OCI-LY7 (cell line): ENCODE results near the gene TTC39A. TPM values are rescaled to one million over a fixed set of nuclear protein-coding genes. Genes with fewer than 3 reads are reported as not detected.
"Not testable (repeated sequence)": the region's sequence is repeated elsewhere in the genome, so short reads cannot be mapped to it uniquely, and the experiment has no call there.

Experiments used
- BruUV-seq: library from RNA; stranded (reverse); fragments of 400-500 nt; replicated peaks from 2 replicates; lab custom pipeline; 2021; lab: Mats Ljungman, UMichigan
- CTCF ChIA-PET: fragments of 300-600 bp; sonication (Branson Sonifier 250); formaldehyde crosslinking; loops from one replicate; lab custom pipeline; 2022; ENCODE audit warnings: antibody characterized with exemption; ENCODE audit not compliant: unreplicated experiment; lab: Charles Lee
- POLR2A ChIA-PET: fragments of 300-600 bp; sonication (Branson Sonifier 250); formaldehyde crosslinking; loops from one replicate; lab custom pipeline; 2022; ENCODE audit warnings: antibody characterized with exemption; lab: Charles Lee
- DNase-seq: peaks from one replicate; pipeline ENCODE4 v3.0.0-alpha.2; 2015; ENCODE audit warnings: low spot score
- H2AFZ ChIP-seq: fragments of 200-600 bp; sonication (generic), shearing (Covaris generic); 2 replicates; pipeline ENCODE4 v1.6.1; 2014; ENCODE audit warnings: mild to moderate bottlenecking, antibody characterized with exemption, low read length, moderate library complexity
- H3K27ac ChIP-seq: fragments of 200-600 bp; sonication (generic); 2 replicates; pipeline ENCODE4 v1.5.1; 2014; ENCODE audit warnings: mixed run types, low read depth, mild to moderate bottlenecking, moderate library complexity, low read length, inconsistent platforms; ENCODE audit not compliant: poor library complexity, severe bottlenecking
- H3K36me3 ChIP-seq: fragments of 200-600 bp; sonication (generic); 2 replicates; pipeline ENCODE4 v1.6.1; 2014; ENCODE audit warnings: mild to moderate bottlenecking, antibody characterized with exemption, low read length, moderate library complexity, mixed read lengths; ENCODE audit not compliant: insufficient read depth
- H3K4me1 ChIP-seq: fragments of 200-600 bp; sonication (generic); 2 replicates; pipeline ENCODE4 v1.5.1; 2014; ENCODE audit warnings: mild to moderate bottlenecking, low read length; ENCODE audit not compliant: insufficient read depth, poor library complexity, severe bottlenecking
- H3K4me2 ChIP-seq: fragments of 200-600 bp; sonication (generic); 2 replicates; pipeline ENCODE4 v1.6.1; 2014; ENCODE audit warnings: mild to moderate bottlenecking, low read length
- H3K4me3 ChIP-seq: fragments of 200-600 bp; sonication (generic); 2 replicates; pipeline ENCODE4 v1.5.1; 2014; ENCODE audit warnings: mild to moderate bottlenecking, low read depth, low read length; ENCODE audit not compliant: poor library complexity, severe bottlenecking
- H3K79me2 ChIP-seq: fragments of 200-600 bp; sonication (generic); 2 replicates; pipeline ENCODE4 v1.6.1; 2016; ENCODE audit warnings: low read depth, mild to moderate bottlenecking, low read length, moderate library complexity, mixed read lengths; ENCODE audit not compliant: insufficient read depth
- H3K9me2 ChIP-seq: fragments of 200-600 bp; sonication (generic); 2 replicates; pipeline ENCODE4 v1.6.1; 2016; ENCODE audit warnings: mild to moderate bottlenecking, low read length, mixed read lengths; ENCODE audit not compliant: insufficient read depth
- H3K9me3 ChIP-seq: fragments of 200-600 bp; sonication (generic); 2 replicates; pipeline ENCODE4 v1.6.1; 2014; ENCODE audit warnings: mild to moderate bottlenecking, mixed run types, low read length, mixed read lengths
- H4K20me1 ChIP-seq: fragments of 200-600 bp; sonication (generic); 2 replicates; pipeline ENCODE4 v1.6.1; 2014; ENCODE audit warnings: mild to moderate bottlenecking, antibody characterized with exemption, low read length, moderate library complexity, mixed read lengths; ENCODE audit not compliant: insufficient read depth
- EZH2phosphoT487 ChIP-seq: fragments of 200-600 bp; sonication (generic); IDR thresholded peaks from 2 replicates; pipeline ENCODE4 v1.6.1; 2018; ENCODE audit warnings: low read depth, borderline replicate concordance, mild to moderate bottlenecking, mixed run types, antibody characterized with exemption, low read length, moderate library complexity, mixed read lengths
- intact Hi-C: fragments of 100-400 bp; cut with micrococcal nuclease; formaldehyde crosslinking; loops from one replicate; pipeline ENCODE4 v1.10.0; 2022; ENCODE audit not compliant: unreplicated experiment
- total RNA-seq, 2 experiments: library from RNA; depleted of rRNA in 1 of 2; stranded (reverse); fragments of >200 nt in 1 of 2; shearing (Covaris generic) in 1 of 2; gene quantifications; 2 replicates each; pipeline ENCODE4 v1.2.3, GENCODE V29; 2014 to 2022
- TF ChIP-seq, protein P1 (sequence below): fragments of 200-600 bp; sonication (generic); conservative IDR thresholded peaks from 2 replicates; pipeline ENCODE4 v1.5.1; 2014; ENCODE audit warnings: mild to moderate bottlenecking, antibody characterized with exemption, low read length, moderate library complexity, mixed read lengths

TTC39A gene
- total RNA-seq, 2 experiments from 2014 or later = not detected

DNA sequence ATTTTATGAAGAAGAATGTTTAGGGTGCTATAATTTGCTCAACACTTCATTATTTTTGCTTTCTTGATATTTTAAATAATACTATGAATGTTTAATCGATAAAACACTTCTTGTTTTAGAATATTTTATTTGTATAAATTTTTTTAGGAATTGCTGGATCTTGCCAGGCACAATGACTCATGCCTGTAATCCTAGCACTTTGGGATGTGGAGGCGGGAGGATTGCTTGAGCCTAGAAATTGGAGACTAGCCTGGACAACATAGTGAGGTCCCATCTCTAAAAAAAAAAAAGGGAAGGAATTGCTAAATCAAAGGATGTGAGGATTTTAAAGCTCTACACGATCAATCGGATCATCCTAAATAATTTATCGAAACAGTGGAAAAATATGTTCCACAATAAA, 76.7 kb downstream of the TTC39A start:
- intact Hi-C loops = no loop called here
- H3K4me2 ChIP-seq = no peak overlapping the region
- POLR2A ChIA-PET = no interaction called here
- H3K36me3 ChIP-seq = no peaks in the 10 kb centered on the region
- BruUV-seq = no TSS peak
- DNase-seq = no peak
- no peaks in the 10 kb centered on the region for H3K9me3 ChIP-seq
- H3K79me2 ChIP-seq = no peaks in the 10 kb centered on the region
- CTCF ChIA-PET = no interaction called here
- H3K4me3 ChIP-seq = no peak overlapping the region
- H3K9me2 ChIP-seq = no peaks in the 10 kb centered on the region
- no peak overlapping the region for H3K27ac ChIP-seq
- no peaks in the 10 kb centered on the region for H4K20me1 ChIP-seq
- no peak overlapping the region for H2AFZ ChIP-seq
- H3K4me1 ChIP-seq = no peaks in the 10 kb centered on the region
- TF ChIP-seq EZH2phosphoT487 = no peak
- TF ChIP-seq, protein P1, sequence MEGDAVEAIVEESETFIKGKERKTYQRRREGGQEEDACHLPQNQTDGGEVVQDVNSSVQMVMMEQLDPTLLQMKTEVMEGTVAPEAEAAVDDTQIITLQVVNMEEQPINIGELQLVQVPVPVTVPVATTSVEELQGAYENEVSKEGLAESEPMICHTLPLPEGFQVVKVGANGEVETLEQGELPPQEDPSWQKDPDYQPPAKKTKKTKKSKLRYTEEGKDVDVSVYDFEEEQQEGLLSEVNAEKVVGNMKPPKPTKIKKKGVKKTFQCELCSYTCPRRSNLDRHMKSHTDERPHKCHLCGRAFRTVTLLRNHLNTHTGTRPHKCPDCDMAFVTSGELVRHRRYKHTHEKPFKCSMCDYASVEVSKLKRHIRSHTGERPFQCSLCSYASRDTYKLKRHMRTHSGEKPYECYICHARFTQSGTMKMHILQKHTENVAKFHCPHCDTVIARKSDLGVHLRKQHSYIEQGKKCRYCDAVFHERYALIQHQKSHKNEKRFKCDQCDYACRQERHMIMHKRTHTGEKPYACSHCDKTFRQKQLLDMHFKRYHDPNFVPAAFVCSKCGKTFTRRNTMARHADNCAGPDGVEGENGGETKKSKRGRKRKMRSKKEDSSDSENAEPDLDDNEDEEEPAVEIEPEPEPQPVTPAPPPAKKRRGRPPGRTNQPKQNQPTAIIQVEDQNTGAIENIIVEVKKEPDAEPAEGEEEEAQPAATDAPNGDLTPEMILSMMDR = no peak

DNA sequence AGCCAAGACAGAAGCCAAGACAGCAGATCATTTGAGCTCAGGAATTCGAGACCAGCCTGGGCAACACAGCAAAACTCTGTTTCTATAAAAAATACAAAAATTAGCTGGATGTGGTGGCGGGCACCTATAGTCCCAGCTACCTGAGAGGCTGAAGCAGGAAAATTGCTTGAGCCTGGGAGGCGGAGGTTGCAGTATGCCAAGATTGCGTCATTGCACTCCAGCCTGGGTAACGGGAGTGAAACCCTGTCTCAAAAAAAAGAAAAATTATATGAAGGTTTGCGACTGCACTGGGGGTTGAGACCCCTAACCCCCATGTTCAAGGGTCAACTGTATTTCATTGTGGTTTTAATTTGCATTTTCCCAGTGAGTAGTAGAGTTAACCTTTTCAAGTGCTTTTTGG, 78.0 kb downstream of the TTC39A start:
- intact Hi-C loops = no loop called here
- H3K9me2 ChIP-seq = no peaks in the 10 kb centered on the region
- no peak overlapping the region for H2AFZ ChIP-seq
- no peaks in the 10 kb centered on the region for H3K36me3 ChIP-seq
- H3K4me1 ChIP-seq = no peaks in the 10 kb centered on the region
- no peak for TF ChIP-seq EZH2phosphoT487
- TF ChIP-seq, protein P1 = no peak
- H3K4me2 ChIP-seq = no peak overlapping the region
- no peaks in the 10 kb centered on the region for H3K79me2 ChIP-seq
- CTCF ChIA-PET = no interaction called here
- H3K27ac ChIP-seq = no peak overlapping the region
- POLR2A ChIA-PET = interaction anchor here (0.7 kb wide), 1 partner anchor 236 kb away, joined by 5 read pairs; no protein-coding TSS in a partner anchor
- BruUV-seq = no TSS peak
- no peaks in the 10 kb centered on the region for H4K20me1 ChIP-seq
- DNase-seq = no peak
- H3K9me3 ChIP-seq = no peaks in the 10 kb centered on the region
- H3K4me3 ChIP-seq = no peak overlapping the region

DNA sequence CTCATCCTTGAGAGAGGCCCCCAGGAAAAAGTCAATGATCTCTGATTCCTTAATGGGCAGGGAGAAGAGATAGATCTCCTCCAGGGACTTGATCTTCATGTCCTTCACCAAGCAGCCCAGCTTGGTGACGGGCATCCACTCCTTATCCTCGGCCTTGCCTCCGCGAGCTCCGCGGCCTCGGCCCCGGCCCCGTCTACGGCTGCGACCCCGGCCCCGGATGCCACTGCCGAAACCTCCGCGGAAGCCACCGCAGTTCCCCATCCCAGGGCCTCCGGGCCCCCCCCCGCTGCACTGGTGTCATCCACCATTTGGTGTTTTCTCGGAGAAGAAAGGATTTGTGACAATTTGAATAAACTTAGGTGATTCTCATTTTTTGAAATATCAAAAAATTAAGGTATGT, 79.2 kb downstream of the TTC39A start:
- H3K4me1 ChIP-seq, CTCF ChIA-PET, intact Hi-C loops, H3K9me3 ChIP-seq, H3K79me2 ChIP-seq, H3K4me3 ChIP-seq, H3K9me2 ChIP-seq, DNase-seq, POLR2A ChIA-PET, BruUV-seq, H3K27ac ChIP-seq, H3K36me3 ChIP-seq, H2AFZ ChIP-seq, H4K20me1 ChIP-seq, H3K4me2 ChIP-seq: not testable (repeated sequence)

DNA sequence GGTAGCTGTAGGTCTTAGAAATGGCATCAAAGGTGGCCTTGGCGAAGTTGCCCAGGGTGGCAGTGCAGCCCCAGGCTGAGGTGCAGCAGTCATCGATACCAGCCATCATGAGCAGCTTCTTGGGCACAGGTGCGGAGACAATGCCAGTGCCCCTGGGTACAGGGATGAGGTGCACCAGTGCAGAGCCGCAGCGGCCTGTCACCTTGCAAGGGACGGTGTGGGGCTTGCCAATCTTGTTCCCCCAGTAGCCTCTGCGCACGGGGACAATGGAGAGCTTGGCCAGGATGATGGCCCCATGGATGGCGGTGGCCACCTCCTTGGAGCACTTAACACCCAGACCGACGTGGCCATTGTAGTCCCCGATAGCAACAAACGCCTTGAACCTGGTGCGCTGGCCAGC, 79.6 kb downstream of the TTC39A start:
- POLR2A ChIA-PET, H4K20me1 ChIP-seq, H3K9me3 ChIP-seq: not testable (repeated sequence)

More for the DNA sequence above, 79.6 kb downstream of the TTC39A start:
- H3K4me1 ChIP-seq, BruUV-seq, H3K9me2 ChIP-seq, intact Hi-C loops, H3K27ac ChIP-seq, H3K4me3 ChIP-seq, H2AFZ ChIP-seq, H3K79me2 ChIP-seq, CTCF ChIA-PET, DNase-seq, H3K36me3 ChIP-seq, H3K4me2 ChIP-seq: not testable (repeated sequence)
